Tibial nerve (tissue), 4 donors: ENCODE data around the gene RIOK3. TPM values are rescaled to one million over a fixed set of nuclear protein-coding genes. Genes with fewer than 3 reads are reported as not detected.
A peak's percentile ranks its signal among the peaks of the same experiment; 100 is the strongest.

ENCODE experiments used
- DNase-seq, 2 donors: peaks; one replicate each; pipeline ENCODE4 v3.0.0-alpha.2; 2019; ENCODE audit warnings: low spot score in 2 of 2
- H3K27ac ChIP-seq, 4 donors: fragments of 200-600 bp; sonication (generic) in 3 of 4; one replicate each; pipeline ENCODE4 v1.5.1; 2017 to 2019; ENCODE audit warnings: mild to moderate bottlenecking in 1 of 4
- H3K27me3 ChIP-seq, 2 donors: fragments of 200-600 bp; sonication (generic) in 1 of 2; one replicate each; pipeline versions ENCODE4 v1.5.1 to v1.6.0; 2017 to 2019
- H3K36me3 ChIP-seq, 3 donors: fragments of 200-600 bp; sonication (generic); one replicate each; pipeline ENCODE4 v1.5.1; 2018 to 2019
- H3K4me1 ChIP-seq, 4 donors: fragments of 200-600 bp; sonication (generic) in 3 of 4; one replicate each; pipeline ENCODE4 v1.5.1; 2017 to 2019
- H3K4me3 ChIP-seq, 4 donors: fragments of 200-600 bp; sonication (generic) in 3 of 4; one replicate each; pipeline ENCODE4 v1.5.1; 2017 to 2019; ENCODE audit warnings: mild to moderate bottlenecking in 1 of 4, moderate library complexity in 1 of 4
- H3K9me3 ChIP-seq, 4 donors: fragments of 200-600 bp; sonication (generic) in 3 of 4; one replicate each; pipeline ENCODE4 v1.5.1; 2017 to 2019
- CTCF ChIP-seq, 5 experiments: fragments of 200-600 bp in 3 of 5; fragments of 450-650 bp in 2 of 5; sonication (generic) in 3 of 5; IDR thresholded peaks; one replicate each; pipeline ENCODE4 v1.5.1; 2016 to 2019; ENCODE audit warnings: antibody characterized with exemption in 5 of 5, mild to moderate bottlenecking in 3 of 5, moderate library complexity in 2 of 5
- EP300 ChIP-seq, 2 donors: sonication (generic); formaldehyde crosslinking; IDR thresholded peaks; one replicate each; pipeline ENCODE4 v1.6.1; 2017; ENCODE audit warnings: antibody characterized with exemption in 2 of 2, mild to moderate bottlenecking in 1 of 2
- POLR2A ChIP-seq, 2 donors: fragments of 450-650 bp; IDR thresholded peaks; one replicate each; pipeline ENCODE4 v1.6.1; 2017; ENCODE audit warnings: antibody characterized with exemption in 2 of 2, mild to moderate bottlenecking in 2 of 2, moderate library complexity in 2 of 2
- WGBS, 2 donors: methylation state at CpG; one replicate each; pipeline ENCODE4 v1.1.5; 2018; 5-methylcytosine and 5-hydroxymethylcytosine counted together
- total RNA-seq, 4 donors: library from RNA; depleted of rRNA; stranded (reverse); fragments of >200 nt; gene quantifications; one replicate each; pipeline ENCODE4 v1.1.0, GENCODE V29; 2016

The RIOK3 gene
- total RNA-seq, 4 donors from 2014 or later: 57.9 to 69.5 (median 61.4) TPM

- Histone ChIP-seq H3K27ac (no peak overlapping the region), H3K9me3 (no peaks in the 10 kb centered on the region), H3K36me3 (peaks cover 0 to 4% (median 0%) of the 10 kb centered on the region in 3 donors), H3K4me1 (peaks cover 0 to 6% (median 0%) of the 10 kb centered on the region in 4 donors), H3K27me3 (no peaks in the 10 kb centered on the region), H3K4me3 (no peak overlapping the region)
- 75 to 79% methylated on average over 3 of the region's 3 CpGs for WGBS, 2 donors
- no peak for DNase-seq
- TF ChIP-seq CTCF (IDR thresholded peaks at IDR 0.05): no peak
- TF ChIP-seq EP300 (IDR thresholded peaks at IDR 0.05): no peak
- TF ChIP-seq POLR2A (IDR thresholded peaks at IDR 0.05): no peak
Measured at GRCh38 chr18:23412351-23412964, 40.6 kb upstream of the RIOK3 start.

GRCh38 chr18:23415515-23415914 is 37.6 kb upstream of the RIOK3 start:
- peaks cover 0 to 2% (median 0%) of the 10 kb centered on the region in 3 donors for H3K36me3 ChIP-seq

GRCh38 chr18:23416298-23416697 is 36.8 kb upstream of the RIOK3 start:
- Histone ChIP-seq H3K27me3 (no peaks in the 10 kb centered on the region), H3K4me3 (no peak overlapping the region), H3K9me3 (no peaks in the 10 kb centered on the region), H3K4me1 (peaks cover 0 to 5% (median 0%) of the 10 kb centered on the region in 4 donors), H3K36me3 (no peaks in the 10 kb centered on the region), H3K27ac (no peak overlapping the region)
- WGBS, 2 donors: 63 to 83% methylated on average over 3 of the region's 3 CpGs
- TF ChIP-seq CTCF (IDR thresholded peaks at IDR 0.05) (no peak), EP300 (IDR thresholded peaks at IDR 0.05) (no peak), POLR2A (IDR thresholded peaks at IDR 0.05) (no peak)
- DNase-seq: no peak

More at GRCh38 chr18:23415515-23415914, 37.6 kb upstream of the RIOK3 start:
- DNase-seq: no peak
- no peak overlapping the region for H3K4me3 ChIP-seq
- H3K27ac ChIP-seq: no peak overlapping the region
- 86 to 90% methylated on average over 4 of the region's 4 CpGs for WGBS, 2 donors
- TF ChIP-seq CTCF (IDR thresholded peaks at IDR 0.05) (no peak), POLR2A (IDR thresholded peaks at IDR 0.05) (no peak), EP300 (IDR thresholded peaks at IDR 0.05) (no peak)
- H3K9me3 ChIP-seq: no peaks in the 10 kb centered on the region
- peaks cover 0 to 6% (median 0%) of the 10 kb centered on the region in 4 donors for H3K4me1 ChIP-seq
- H3K27me3 ChIP-seq: no peaks in the 10 kb centered on the region

GRCh38 chr18:23421277-23421676 is 31.8 kb upstream of the RIOK3 start:
- Histone ChIP-seq H3K36me3 (no peaks in the 10 kb centered on the region), H3K27me3 (no peaks in the 10 kb centered on the region), H3K4me3 (no peak overlapping the region), H3K27ac (no peak overlapping the region), H3K4me1 (no peaks in the 10 kb centered on the region), H3K9me3 (no peaks in the 10 kb centered on the region)
- DNase-seq: no peak
- WGBS, 2 donors: 92 to 96% methylated on average over 1 of the region's 1 CpG
- no peak for TF ChIP-seq POLR2A (IDR thresholded peaks at IDR 0.05)

GRCh38 chr18:23422751-23423418 is 30.2 kb upstream of the RIOK3 start:
- Histone ChIP-seq H3K9me3 (peaks cover 0 to 3% (median 0%) of the 10 kb centered on the region in 4 donors), H3K4me1 (no peaks in the 10 kb centered on the region), H3K27ac (peak overlapping the region in 1 of 4 donors; percentile 7), H3K4me3 (no peak overlapping the region), H3K36me3 (no peaks in the 10 kb centered on the region), H3K27me3 (no peaks in the 10 kb centered on the region)
- no peak for DNase-seq
- TF ChIP-seq EP300 (IDR thresholded peaks at IDR 0.05) (no peak), POLR2A (IDR thresholded peaks at IDR 0.05) (no peak), CTCF (IDR thresholded peaks at IDR 0.05) (no peak)
- WGBS, 2 donors: 76 to 82% methylated on average over 4 of the region's 4 CpGs
